NCI-H748 treated with DMSO at 0.1 percent for 48 hours (cell line): ENCODE data around the gene MYCBP2.
A peak's percentile ranks its signal among the peaks of the same experiment; 100 is the strongest.
"Not testable (repeated sequence)": the region's sequence is repeated elsewhere in the genome, so short reads cannot be mapped to it uniquely, and the experiment has no call there.

Experiments used
- DNase-seq: peaks from one replicate; lab custom pipeline; 2025; lab: John Stamatoyannopoulos, UW

The MYCBP2 gene

GRCh38 chr13:77326905-77327604 is at the start of gene MYCBP2:
Gene MYCBP2, minus strand, starts transcription at chr13:77327094. Its CDS starts 319 bp downstream, at chr13:77326775.
- DNase-seq, result peak; percentile 83

- no peak for DNase-seq
Observed at GRCh38 chr13:77375560-77376108, 48.7 kb upstream of the MYCBP2 start.

- no peak for DNase-seq
Observed at GRCh38 chr13:77374786-77375185, 47.9 kb upstream of the MYCBP2 start.

GRCh38 chr13:77374339-77374738 is 47.4 kb upstream of the MYCBP2 start:
- no peak for DNase-seq

GRCh38 chr13:77373502-77373901 is 46.6 kb upstream of the MYCBP2 start:
- DNase-seq, result peak; percentile 44

GRCh38 chr13:77372275-77372674 is 45.4 kb upstream of the MYCBP2 start:
- DNase-seq, result no peak

GRCh38 chr13:77370888-77371287 is 44.0 kb upstream of the MYCBP2 start:
- DNase-seq, result no peak

- DNase-seq, result no peak
Observed at GRCh38 chr13:77362166-77362565, 35.3 kb upstream of the MYCBP2 start.

GRCh38 chr13:77360032-77360685 is 33.3 kb upstream of the MYCBP2 start:
- DNase-seq, result no peak

GRCh38 chr13:77359171-77359570 is 32.3 kb upstream of the MYCBP2 start:
- no peak for DNase-seq

- no peak for DNase-seq
Observed at GRCh38 chr13:77358001-77358400, 31.1 kb upstream of the MYCBP2 start.

- no peak for DNase-seq
Observed at GRCh38 chr13:77356155-77356554, 29.3 kb upstream of the MYCBP2 start.

- no peak for DNase-seq
Observed at GRCh38 chr13:77353995-77354394, 27.1 kb upstream of the MYCBP2 start.

- no peak for DNase-seq
Observed at GRCh38 chr13:77351315-77351714, 24.4 kb upstream of the MYCBP2 start.

- DNase-seq, result no peak
Observed at GRCh38 chr13:77350811-77351210, 23.9 kb upstream of the MYCBP2 start.

GRCh38 chr13:77349365-77349764 is 22.5 kb upstream of the MYCBP2 start:
- no peak for DNase-seq

GRCh38 chr13:77347351-77347750 is 20.5 kb upstream of the MYCBP2 start:
- DNase-seq, result not testable (repeated sequence)

GRCh38 chr13:77345150-77345780 is 18.4 kb upstream of the MYCBP2 start:
- peak; percentile 70 for DNase-seq

GRCh38 chr13:77343841-77344240 is 16.9 kb upstream of the MYCBP2 start:
- no peak for DNase-seq

- no peak for DNase-seq
Observed at GRCh38 chr13:77339408-77339807, 12.5 kb upstream of the MYCBP2 start.

- no peak for DNase-seq
Observed at GRCh38 chr13:77338961-77339401, 12.1 kb upstream of the MYCBP2 start.

- DNase-seq, result no peak
Observed at GRCh38 chr13:77338329-77338728, 11.4 kb upstream of the MYCBP2 start.

- no peak for DNase-seq
Observed at GRCh38 chr13:77337159-77337558, 10.3 kb upstream of the MYCBP2 start.
